ENCODE measurements around the gene CNGB1.
A peak's percentile ranks its signal among the peaks of the same experiment; 100 is the strongest.
"Not testable (repeated sequence)": the region's sequence is repeated elsewhere in the genome, so short reads cannot be mapped to it uniquely, and the experiment has no call there.

The CNGB1 gene

DNA sequence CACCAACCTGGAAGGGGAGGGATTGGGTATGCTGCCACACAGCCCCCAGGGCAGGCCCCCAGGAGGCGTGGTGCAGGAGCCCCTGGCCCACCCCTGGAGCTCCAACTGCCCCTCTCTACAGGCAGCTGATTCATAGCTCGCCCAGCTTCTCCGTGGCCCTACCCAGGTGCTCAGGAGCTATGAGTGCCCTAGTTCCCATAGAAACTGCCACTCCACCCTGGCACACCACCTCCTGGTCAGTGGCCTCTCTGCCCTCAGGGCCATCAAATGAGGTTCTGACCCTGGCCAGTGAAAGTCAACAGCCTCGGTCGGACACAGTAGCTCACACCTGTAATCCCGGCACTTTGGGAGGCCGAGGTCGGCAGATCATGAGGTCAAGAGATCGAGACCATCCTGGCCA lies 18.0 kb downstream of the CNGB1 start:
- DNase-seq (ENCODE audit: low spot score), result no peak

DNA sequence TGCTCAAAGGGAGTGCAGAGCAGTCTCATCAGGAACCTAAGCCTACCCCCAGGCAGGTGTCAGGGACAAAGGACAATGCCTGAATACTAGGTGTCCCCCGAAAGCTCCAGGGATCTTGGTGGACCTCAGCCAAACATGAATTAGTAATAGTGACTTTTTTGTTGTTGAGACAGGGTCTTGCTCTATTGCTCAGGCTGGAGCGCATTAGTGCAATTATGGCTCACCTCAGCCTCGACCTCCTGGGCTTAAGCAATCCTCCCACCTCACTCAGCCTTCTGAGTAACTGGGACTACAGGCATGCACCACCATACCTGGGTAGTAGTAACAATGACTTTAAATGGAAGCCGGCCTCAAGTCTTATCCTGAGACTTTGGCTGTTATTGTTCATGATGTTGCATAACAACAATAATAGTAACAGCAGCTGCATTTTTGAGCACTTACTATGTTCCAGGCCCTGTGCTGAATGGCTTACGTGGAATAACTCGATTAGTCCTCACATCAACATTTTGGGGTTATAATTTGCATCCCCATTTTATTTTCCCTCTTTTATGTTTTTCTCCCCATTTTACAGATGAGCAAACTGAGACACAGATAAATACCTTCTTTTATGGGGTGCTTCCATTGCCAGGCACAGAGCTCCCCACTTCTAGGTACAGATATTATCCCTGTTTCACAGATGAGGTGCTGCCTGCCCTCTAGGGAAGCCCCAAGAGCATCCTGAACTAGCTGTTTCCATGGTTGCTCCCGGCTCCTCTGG lies 19.5 kb downstream of the CNGB1 start:
- no peak for DNase-seq (ENCODE audit: low spot score)

DNA sequence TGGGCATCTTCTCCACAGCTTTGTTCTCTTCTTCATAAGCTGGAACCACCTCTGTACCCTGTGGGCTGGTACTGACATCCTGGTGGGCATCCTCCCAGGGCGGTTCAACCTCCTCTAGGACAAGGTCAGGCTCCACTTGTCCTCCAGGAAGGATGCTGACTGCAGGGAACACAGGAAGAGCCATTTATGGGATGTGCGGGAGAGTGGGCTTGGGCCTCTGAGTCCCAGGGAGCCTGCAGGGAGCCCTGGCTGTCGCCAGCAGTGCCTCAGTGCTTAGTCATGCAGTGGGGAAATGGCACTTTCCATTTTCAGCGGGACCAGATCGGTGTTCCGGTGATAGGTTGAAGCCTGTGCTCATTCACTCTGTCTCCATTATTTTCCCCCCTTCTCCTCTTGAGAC lies 20.5 kb downstream of the CNGB1 start:
- DNase-seq (ENCODE audit: low spot score), result peak; percentile 7

DNA sequence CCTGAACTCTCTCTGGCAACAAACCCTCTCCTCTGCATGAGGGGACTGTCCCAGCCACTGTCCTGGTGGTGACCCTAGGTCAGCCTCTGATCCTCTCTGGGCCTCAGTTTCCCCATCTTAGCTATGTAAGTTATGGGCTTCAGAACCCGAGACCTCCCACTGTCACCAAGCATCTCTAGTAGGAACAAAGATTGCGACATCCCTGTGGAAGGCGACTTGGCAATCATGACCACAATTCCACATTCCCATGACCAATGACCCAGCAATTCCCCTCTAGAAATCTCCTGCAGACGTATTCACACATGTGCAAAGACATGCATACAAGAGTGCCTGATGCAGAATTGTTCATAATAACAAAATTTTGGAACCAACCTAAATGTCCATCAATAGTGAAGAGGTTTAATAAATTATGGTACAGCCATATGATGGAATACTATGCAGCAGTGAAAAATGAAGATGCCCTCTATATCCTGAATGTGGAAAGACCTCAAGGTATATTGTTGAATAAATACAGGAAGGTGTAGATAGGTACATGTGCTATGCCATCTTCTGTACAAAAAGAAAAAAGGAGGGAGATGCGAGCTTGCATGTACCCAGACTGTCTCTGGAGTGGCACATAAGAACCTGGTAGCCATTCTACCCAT lies 21.2 kb downstream of the CNGB1 start:
- DNase-seq (ENCODE audit: low spot score), result no peak

DNA sequence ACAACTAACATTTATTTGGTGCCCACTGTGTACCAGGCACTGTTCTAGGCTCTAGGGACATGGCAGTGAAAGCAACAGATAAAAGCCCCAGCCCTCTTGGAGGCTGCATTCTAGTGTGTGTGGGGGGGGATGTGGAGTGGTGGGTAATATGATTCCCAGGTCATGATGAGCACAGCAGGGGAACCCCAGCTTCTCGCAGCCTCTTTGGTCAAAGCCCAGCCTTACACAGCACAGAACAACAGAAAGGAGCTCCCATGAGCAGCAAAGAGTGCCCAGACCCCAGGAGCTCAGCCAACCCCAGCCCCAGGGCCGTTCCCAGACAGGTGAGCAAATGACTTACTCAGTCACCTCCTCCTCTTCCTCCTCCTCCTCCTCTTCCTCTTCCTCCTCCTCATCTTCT lies 21.9 kb downstream of the CNGB1 start:
- no peak for DNase-seq (ENCODE audit: low spot score)

DNA sequence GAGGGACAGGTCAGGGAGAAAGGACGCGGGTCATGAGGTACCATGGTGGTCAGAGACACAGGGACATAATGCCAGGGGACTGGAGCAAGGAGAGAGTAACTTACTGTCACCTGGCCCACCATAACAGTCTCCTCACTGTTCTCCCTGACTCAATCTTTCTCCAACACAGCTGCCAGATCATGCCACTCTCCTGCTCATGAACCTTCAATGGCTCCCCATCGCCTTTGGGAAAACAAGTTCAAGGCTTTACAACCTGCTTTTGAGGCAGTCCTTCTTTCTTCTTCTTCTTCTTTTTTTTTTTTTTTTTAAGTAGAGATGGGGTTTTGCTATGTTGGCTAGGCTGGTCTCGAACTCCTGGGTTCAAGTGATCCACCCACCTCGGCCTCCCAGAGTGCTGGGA lies 22.9 kb downstream of the CNGB1 start:
- DNase-seq (ENCODE audit: low spot score), result no peak

DNA sequence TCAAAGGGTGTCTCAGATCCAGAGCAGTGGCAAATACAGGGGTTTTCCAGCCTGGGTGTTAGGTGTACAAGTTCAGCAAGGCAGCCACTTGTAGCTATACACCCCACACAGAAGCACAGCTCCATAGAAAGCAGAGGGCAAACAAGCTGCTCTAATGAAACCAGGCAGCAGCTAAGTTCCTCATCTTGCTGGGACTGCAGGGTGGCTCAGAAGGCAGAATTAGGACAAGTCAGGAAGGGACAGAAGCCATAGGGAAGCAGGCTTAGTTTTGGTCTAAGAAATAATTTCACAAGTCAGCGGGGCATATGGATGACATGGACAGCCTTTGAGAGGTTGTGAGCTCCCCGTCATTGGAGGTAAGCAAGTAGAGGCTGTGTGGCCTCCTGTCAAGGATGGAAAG lies 23.7 kb downstream of the CNGB1 start:
- no peak for DNase-seq (ENCODE audit: low spot score)

DNA sequence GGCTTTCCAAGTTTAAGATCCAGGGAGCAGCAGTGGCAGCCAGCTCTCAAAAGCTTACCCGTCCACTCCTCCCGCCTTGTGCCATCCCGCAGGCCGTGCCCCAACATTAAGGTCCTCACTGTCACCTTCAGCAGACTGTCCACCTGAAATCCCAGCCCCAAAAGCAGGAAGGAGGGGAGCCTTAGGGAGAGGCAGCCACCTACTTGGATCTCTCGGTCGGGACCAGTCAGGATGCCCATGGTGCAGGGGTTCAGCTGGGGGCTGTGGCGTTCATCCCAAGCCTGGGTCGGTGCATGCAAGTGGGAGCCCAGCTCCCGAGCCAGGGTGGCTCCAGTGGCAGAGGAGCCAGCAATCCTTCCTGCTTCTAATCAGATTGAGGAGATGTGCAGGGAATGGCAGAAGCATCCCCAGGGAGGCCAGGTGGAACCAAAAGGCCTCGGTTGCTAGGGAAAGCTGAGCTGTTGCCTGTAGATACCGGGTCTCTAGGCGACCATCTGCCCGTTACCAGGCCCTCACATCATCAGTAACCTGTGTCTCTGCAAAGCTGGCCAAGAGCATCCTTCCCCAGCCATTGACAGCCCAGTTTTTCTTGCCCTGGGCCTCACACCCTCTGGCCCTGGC lies 24.6 kb downstream of the CNGB1 start:
- no peak for DNase-seq (ENCODE audit: low spot score)

DNA sequence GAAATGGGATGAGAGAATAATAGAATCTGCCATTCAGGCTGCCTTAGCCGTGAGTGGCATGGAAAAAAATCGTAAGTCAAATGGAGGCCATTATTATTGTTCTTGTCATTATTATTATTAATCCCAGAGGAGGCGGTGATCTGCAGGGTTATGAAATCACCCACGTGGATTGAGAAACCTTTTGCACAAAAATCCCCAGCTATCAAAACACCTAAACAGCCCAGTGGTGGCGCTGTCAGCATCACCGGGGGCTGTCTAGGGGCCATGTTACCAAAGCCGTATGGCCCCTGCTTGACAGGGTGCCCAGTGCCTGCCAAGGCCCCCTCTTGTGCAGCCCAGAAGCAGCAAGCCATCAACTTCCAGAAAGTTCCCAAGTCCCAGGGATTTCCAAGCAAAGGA lies 25.2 kb downstream of the CNGB1 start:
- DNase-seq (ENCODE audit: low spot score), result no peak

DNA sequence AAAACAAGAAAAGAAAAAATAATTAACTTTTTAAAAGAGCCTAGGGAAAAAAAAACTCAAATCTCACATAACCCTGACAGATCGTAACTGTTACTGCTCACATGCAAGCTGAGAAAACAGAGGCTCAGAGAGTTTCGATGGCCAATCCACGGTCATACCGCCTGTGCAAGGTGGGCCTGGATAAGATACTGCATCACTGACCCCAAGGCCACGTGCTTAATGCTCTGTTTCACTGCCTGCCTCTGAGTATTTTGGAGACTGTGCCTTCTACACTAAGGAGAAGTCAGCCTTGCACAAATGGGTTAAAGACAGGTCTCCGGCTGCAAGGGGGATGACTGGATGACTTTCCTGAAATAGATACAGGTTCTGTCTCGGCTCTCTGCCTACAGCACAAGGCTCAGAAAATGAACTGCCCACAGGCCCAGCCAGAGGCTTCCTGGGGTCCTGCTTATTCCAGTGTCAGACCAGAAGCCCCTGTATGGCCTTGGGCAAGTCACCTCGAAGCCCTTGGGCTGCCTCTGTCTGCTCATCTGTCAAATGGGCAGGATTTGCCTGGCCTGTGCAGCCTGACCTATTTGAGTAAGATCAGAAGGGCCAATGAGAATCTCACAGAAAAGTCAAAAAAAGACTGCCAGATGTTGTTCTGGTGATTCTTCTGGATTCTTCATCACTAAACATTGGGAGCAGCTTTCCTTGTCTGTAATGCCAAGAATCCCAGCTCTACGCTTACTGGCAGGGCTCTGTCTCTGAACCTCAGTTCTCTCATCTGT lies 25.8 kb downstream of the CNGB1 start:
- DNase-seq (ENCODE audit: low spot score), result no peak

DNA sequence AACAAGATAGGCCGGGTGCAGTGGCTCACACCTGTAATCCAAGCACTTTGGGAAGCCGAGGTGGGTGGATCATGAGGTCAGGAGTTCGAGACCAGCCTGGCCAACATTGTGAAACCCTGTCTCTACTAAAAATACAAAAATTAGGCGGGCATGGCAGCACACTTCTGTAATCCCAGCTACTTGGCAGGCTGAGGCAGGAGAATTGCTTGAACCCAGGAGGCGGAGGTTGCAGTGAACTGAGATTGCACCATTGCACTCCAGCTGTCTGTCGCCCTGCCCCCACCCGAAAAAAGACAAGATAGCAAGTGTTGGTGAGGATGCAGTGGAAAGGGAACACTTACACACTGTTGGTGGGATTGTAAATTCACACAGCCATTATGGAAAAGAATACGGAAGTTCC lies 27.5 kb downstream of the CNGB1 start:
- DNase-seq (ENCODE audit: low spot score), result not testable (repeated sequence)

DNA sequence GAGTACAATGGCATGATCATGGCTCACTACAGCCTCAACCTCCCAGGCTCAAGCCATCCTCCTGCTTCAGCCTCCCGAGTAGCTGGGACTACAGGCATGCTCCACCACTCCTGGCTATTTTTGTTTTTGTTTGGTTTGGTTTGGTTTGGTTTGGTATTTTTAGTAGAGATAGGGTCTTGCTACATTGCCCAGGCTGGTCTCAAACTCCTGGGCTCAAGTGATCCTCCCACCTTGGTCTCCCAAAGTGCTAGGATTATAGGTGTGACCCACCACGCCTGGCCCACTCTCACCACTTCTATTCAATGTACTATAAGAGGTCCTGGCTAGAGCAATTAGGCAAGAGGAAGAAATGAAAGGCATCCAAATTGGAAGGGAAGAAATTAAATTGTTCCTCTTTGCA lies 29.0 kb downstream of the CNGB1 start:
- DNase-seq (ENCODE audit: low spot score), result not testable (repeated sequence)

DNA sequence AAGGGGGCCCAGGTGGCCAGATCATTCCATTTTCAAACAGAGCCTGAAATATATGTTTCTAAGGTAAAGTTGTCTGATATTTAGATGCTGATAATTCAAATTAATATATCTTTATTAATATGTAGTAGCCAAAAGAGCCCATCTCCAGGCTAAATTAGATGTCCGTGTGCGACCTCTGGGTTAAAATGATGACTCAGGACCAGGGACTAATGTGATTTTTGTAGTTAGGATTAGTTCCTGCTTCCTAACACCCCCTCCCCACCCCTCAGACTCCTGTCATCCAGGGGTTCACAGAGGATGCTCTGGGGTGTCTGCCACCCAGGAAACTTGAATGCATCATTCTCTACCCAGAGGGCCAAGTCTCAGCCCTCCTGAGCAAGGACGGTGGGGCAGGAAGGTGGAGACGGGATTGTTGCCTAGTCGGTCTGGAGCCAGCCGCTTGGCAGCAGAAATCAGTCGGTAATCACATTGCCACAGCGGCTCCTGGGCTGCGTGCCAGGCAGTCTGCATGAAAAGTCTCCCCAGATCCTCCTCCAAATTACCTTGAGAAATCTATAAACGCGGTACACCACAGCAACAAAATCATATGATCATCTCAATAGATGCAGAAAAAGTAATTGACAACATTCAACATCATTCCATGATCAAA lies 29.8 kb downstream of the CNGB1 start:
- DNase-seq (ENCODE audit: low spot score), result peak; percentile 39

DNA sequence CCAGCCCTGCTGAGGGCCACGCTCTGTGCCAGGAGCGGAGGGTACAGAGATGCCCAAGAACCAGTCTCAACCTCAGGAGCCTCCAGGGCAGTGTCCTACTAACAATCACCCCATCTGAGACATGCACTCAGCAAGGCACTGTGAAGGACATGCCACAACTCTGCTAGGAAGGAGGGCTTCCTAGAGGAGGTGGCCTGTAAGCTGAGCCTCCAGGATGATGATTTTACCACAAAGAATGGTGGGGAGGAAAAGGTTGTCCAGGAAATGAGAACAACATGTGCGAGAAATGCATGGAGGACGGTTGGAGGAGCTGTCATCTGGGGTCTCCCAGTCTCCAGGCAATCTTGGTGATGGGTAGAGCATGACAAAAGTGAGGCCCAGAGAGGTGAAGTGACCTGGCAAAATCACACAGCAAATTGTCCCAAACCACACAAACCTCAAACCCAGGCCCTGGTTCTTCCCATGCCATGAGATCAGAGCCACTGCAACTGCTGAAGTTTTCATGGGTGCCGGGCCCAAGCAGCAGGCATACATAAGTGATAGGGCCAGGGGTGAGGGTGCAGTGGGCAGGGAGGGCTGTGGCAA lies 30.5 kb downstream of the CNGB1 start:
- DNase-seq (ENCODE audit: low spot score), result no peak

DNA sequence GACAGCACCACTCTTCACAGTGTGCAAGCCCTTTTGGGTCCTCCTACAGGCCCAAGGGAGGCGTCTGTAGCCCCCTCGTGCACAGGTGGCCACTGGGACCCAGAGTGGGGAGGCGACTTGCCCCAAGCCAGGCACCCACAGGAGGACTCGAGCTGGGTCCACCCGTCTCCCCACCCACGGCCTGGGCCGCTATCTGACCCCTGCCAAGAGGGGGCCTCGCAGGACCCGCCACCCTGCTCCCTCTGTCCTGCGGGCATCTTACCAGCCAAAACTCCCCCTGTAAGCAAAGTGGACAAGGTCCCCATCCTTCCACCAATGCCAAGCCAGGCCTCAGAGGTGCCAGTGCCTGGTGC lies 31.1 kb downstream of the CNGB1 start:
- DNase-seq (ENCODE audit: low spot score), result no peak

DNA sequence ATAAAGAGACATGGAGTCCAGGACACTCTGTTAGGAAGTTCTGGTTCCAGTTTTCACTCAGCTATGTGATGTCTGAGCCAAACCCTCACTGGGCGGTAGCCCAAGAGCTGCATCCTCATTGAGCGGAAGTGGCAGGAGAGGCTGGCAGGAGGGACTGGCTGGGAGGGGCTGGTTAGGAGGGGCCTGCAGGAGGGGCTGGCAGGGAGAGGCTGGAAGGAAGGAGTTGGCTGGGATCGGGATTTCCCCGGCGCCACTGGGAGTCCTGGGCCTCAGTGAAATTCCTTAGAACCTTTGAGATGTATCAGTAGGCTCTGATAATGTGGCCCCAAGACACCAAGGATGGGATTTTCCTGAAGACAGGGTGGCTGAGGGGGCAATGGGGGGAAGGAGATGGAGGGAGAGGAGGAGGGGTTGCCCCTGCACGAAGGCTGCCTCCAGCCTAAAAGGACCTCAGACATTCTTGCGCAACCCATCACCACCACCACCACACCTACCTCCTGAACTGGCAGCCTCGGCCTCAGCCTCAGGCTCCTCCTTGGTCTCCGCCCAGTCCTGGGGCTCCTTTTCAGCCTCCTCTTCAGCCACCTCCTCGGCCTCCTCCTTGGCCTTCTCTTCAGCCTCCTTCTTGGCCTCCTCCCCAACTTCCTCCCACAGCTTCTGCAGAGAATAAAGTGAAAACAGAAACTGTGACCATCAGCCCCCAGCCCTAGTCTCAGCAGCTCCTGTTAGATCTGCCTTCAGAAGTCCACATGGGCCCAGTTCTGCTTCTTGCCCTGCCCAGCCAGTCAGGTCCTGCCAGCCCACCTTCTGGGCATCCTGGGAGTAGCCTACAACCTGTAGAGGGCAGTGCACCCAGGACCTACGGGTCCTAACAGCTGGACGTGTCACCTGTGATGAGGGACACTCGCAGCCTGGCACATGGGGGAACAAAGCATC lies 31.7 kb downstream of the CNGB1 start:
- peak; percentile 12 for DNase-seq (ENCODE audit: low spot score)

DNA sequence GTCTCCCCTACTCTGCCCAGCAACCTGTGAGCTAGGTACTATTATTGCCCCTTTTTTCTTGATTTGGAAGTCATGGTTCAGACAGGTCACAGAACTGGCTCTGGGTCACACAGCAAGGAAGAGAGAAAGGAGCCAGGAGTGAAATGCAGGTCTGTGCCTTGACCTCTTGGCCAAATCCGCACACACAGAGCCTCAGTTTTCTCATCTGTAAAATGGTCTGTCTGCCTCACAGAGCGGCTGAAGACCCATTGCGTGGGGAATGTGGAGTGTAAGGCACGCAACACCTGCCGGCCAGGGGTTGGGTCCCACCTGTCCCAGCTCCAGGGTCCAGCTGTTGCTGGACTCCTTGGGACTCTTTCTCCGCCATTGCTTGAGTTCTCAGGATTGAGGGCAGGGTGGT lies 32.4 kb downstream of the CNGB1 start:
- no peak for DNase-seq (ENCODE audit: low spot score)

DNA sequence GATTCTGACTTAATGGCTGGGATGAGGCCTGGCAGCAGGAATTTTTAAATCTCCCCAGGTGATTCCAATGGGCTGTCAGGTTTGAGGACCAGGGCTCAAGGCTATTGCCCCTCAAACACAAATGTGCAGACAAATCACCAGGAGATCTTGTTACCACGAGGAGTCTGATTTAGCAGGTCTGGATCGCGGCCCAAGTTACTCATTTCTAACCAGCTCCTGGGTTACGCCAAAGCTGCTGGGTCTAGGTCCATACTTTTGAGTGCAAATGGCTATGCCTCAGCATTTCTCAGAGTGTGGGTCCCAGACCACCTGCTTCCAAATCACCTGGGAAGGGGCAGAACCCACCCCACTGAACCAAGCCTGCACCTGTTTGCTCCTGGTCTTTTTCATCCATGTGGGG lies 33.1 kb downstream of the CNGB1 start:
- no peak for DNase-seq (ENCODE audit: low spot score)

DNA sequence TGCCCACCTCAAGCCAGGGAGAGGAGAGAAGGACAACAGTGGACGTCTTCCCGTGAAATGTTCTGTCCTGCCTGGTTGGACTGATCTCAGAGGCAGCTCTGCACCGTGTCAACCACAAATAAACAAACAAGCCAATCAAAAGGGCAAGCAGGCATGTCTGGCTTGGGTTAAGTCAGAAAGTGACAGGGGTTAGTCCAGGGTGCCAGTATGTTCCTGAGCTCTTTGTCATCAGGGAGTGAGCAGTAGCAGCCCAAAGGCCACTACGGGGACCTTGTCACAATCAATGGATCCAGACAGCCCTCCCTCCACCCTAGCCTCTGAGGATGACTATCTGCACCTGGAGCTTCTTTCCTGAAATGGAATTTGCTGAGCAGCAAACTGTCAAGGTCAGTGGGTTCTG lies 35.0 kb downstream of the CNGB1 start:
- DNase-seq (ENCODE audit: low spot score), result no peak

DNA sequence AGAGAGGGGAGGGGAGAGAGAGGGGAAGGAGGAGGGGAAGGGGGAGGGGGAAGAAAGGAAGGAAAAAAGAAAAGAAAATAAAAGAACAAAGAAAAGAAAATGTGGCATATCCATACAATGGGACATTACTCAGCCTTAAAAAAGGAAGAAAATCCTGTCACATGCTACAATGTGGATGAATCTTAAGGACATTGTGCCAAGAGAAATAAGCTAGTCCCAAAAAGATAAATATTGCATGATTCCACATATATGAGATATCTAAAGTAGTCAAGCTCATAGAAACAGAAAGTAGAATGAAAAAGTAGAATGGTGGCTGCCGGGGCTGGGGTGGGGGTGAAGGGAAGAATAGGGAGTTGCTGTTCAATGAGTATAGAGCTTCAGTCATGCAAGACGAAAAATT lies 40.4 kb downstream of the CNGB1 start:
- DNase-seq (ENCODE audit: low spot score), result no peak

DNA sequence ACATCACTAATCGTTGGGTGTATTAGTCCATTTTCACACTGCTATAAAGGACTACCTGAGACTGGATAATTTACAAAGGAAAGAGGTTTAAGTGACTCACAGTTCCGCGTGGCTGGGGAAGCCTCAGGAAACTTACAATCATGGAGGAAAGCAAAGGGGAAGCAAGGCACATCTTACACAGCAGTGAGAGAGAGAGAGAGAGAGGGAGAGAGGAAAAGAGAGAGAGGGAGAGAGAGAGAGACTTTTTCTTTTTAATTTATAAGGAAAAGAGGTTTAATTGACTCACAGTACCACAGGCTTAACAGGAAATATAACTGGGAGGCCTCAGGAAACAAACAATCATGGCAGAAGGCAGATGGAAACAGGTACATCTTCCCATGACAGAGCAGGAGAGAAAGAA lies 41.7 kb downstream of the CNGB1 start:
- no peak for DNase-seq (ENCODE audit: low spot score)

All from pons (tissue), 1 donor.